ENCODE measurements around the gene USP34. TPM values are rescaled to one million over a fixed set of nuclear protein-coding genes. Genes with fewer than 3 reads are reported as not detected.
"Not testable (repeated sequence)": the region's sequence is repeated elsewhere in the genome, so short reads cannot be mapped to it uniquely, and the experiment has no call there.

USP34 gene
- 33.1 and 46.9 TPM in 2 replicates for total RNA-seq (2014; rRNA removed; shearing (Covaris generic))

DNA sequence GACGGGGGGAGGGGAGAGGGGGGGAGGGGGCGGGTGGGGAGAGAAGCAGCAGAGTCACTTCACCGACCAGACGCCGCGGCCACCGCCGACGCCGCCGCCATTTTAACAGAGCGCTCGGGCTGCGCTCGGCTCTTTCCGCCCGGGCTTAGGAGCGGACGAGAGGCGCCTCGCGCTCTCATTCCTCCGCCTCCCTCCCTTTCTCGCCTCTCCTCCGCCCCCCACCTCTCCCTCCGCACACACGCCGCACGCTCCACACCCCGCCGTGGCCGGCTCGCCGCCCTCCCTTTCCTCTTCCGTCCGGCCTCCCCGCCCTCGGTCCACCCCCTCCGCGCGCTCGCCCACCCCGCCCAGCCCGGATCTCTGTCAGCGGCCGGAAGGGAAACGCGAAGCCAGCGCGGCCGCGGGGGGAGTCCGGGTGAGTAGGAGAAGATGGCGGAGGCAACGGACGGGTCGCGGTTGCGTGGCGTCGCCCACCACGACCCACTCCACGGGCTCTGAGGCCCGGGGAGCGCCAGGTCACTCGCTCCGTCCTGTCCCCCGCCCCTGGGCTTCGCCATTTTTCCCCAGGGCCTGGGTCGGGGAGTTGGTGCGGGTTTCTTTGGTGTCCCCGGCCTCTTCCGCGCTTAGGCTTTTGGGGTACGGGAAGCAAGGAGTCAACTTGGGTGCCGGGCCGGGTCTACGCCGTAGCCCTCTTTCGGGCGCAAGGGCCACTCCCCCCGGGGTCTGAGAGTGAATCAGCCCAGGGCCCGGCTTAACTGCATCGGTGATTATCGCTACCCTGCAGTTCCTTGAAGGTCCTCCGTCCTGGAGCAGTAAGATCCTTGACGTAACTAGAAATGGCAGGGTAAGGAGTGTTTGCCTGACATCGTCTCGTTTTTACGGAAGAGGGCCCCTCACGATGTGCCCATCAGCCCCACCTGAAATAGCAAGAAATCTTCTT lies at the start of gene USP34:
Gene USP34 (minus strand): TSS at position 123 of the 940 bp plus-strand sequence. CDS start 395 bp downstream, outside the sequence.
- DNase-seq (ENCODE audit: low spot score), result peak; percentile 94

DNA sequence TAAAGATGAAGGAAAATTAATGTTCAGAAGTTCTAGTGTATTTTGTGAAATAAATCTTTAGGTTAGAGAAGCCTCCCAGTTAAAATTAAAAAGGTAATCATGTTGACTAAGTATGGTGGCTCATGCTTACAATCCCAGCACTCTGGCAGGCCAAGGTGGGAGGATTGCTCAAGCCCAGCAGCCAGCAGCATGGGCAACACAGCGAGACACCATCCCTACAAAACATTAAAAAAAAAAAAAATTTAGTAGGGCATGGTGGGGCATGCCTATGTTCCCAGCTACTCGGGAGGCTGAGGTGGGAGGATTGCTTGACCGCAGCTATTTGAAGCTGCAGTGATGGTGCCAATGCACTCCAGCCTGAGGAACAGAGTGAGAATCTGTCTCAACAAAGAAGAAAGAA lies 49.4 kb upstream of the USP34 start:
- no peak for DNase-seq (ENCODE audit: low spot score)

DNA sequence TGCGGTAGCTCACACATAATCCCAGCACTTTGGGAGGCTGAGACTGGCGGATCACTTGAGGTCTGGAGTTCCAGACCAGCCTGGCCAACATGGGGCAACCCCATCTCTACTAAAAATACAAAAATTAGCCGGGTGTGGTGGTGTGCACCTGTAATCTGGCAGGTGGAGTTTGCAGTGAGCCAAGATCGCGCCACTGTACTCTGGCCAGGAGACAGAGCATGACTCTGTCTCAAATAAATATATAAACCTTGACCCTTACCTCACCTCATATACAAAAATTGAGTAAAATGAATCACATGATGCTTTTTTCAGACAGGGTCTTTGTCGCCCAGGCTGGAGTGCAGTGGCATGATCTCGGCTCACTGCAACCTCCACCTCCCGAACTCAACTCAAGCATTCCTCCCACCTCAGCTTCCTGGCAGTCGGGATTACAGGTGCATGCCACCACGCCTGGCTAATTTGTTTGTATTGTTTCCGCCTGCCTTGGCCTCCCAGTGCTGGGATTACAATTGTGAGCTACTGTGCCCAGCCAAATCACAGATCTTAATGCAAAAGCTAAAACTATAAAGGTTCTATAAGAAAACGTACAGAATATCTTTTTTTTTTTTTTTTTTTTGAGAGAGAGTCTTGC lies 42.0 kb upstream of the USP34 start:
- no peak for DNase-seq (ENCODE audit: low spot score)

- DNase-seq (ENCODE audit: low spot score), result no peak
Observed at GRCh38 chr2:61510674-61511671, 40.1 kb upstream of the USP34 start.

- no peak for DNase-seq (ENCODE audit: low spot score)
Observed at GRCh38 chr2:61504949-61505348, 34.1 kb upstream of the USP34 start.

DNA sequence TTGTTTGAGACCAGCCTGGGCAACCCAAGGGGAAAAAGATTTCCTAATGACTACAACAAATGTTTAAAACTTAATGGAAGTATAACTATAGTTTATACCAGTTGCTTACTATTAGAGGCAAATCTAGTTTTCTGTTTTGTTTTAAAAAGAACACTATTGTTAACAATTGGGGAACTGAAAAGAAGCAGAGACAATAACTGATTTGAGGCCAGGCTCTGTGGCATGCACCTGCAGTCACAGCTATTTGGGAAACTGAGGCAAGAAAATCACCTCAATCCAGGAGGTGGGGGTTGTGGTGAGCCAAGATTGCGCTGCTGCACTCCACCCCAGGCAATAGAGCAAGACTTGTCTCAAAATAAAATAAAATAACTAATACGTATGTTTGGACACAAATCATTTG lies 28.2 kb upstream of the USP34 start:
- no peak for DNase-seq (ENCODE audit: low spot score)

DNA sequence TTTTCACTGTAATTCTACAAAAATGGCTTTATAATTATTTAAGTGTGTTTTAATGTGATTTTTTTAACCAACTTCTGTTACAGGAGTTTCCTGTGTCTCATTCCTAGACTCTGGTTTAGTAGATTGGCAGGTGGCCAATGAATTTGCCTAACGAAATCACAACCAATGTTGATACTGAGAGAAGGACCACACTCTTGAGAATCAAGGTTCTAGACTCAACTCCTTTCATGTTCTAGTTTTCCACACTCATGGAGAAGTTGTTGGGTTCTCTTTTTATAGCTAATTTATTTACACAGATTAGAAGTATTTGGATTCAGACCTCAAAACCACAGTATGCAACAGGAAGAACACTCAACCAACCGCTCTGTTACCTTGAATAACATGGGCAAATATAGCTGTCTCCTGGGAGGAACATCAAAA lies 22.6 kb upstream of the USP34 start:
- DNase-seq (ENCODE audit: low spot score), result no peak

- no peak for DNase-seq (ENCODE audit: low spot score)
Observed at GRCh38 chr2:61492476-61492875, 21.6 kb upstream of the USP34 start.

DNA sequence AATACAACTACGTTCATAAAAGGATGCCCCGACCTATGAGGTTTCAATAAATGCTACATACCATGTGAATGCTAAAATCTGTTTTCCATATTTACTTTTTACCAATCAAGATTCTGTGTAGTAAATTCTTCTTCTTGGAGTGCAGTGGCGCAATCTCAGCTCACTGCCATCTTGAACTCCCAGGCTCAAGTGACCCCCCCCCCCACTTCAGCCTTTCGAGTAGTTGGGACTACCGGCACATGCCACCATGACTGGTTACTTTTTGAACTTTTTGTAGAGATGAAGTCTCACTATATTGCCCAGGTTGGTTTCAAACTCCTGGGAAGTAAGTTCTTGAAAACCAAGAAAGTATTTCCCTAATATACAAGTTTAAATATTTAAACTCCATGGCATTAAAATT lies 14.4 kb upstream of the USP34 start:
- no peak for DNase-seq (ENCODE audit: low spot score)

DNA sequence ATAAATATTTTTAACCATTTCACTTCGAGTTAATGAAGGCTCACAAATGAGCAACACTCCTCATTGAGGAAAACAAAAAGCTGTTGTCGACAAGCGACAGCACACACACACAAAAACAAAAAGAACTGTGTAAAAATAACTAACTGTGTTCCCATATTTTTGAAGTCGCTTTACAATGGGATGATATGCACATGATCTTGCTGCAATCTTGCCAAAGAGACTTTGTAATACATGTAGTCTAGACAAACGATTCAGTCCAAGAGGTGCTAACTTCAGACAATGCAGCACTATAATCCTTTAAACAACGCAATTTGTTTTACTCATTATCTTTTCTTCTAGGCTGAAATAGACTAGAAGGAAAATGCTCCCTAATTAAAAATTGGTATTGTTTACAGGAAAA lies 7.2 kb upstream of the USP34 start:
- no peak for DNase-seq (ENCODE audit: low spot score)

DNA sequence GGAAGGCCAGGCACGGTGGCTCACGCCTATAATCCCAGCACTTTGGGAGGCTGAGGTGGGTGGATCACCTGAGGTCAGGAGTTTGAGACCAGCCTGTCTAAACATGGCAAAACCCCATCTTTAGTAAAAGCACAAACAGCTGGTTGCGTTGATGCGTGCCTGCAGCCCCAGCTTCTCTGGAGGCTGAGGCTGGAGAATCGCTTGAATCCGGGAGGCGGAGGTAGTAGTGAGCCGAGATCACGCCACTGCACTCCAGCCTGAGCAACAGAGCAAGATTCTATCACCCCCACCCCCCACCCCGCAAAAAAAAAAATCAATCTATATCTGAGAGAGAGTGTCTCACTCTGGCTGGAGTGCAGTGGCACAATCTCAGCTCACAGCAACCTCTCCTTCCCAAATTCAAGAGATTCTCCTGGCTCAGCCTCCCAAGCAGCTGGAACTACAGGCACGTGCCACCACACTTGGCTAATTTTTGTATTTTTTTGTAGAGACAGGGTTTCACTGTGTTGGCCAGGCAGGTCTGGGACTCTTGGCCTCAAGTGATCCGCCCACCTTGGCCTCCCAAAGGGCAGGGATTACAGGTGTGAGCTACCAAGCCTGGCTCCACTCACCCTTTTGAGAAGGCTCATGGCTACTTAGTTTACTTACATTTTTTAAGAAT lies 6.2 kb upstream of the USP34 start:
- not testable (repeated sequence) for DNase-seq (ENCODE audit: low spot score)

- DNase-seq (ENCODE audit: low spot score), result peak; percentile 19
Observed at GRCh38 chr2:61471905-61472805, 1.3 kb upstream of the USP34 start.

DNA sequence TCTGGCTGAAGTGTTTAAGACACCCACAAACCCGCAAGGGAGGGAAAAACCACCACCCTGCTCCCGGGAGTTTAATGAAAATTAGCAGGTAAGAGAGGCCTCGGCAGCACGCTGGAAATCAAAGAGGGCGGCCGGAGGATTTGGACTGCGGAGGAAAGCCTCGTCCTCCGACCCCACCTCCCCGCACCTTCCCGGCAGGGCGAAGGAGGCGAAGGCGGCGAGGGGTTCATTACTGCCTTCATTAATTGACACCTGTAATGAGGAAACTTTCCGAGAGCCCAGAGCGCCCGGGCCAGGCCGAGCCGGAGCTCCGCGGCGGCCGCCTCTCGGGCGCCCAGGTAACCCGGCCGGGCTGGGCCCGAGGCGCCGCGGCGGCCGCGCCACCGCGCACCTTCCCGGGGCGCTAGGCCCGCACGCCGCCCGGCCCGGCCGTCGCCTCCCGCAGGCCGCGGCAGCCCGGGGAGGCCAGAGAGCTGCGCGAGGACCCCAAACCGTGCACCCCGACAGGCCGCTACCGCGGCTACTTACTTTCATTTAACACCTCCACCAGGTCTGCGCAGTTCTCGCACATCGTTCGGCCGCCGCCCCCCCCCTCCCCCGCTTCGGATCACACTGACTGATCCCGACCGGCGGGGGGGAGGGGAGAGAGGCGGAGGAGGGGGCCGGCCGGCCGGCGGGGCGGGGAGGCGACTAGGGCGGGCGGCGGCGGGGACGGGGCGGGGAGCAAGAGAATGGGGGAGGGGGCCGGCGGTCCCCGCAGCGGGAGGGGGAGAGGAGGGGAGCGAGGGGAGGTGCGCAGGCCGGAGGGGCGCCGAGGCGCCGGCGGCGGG lies 550 bp downstream of the USP34 start:
- DNase-seq (ENCODE audit: low spot score), result peak; percentile 43

DNA sequence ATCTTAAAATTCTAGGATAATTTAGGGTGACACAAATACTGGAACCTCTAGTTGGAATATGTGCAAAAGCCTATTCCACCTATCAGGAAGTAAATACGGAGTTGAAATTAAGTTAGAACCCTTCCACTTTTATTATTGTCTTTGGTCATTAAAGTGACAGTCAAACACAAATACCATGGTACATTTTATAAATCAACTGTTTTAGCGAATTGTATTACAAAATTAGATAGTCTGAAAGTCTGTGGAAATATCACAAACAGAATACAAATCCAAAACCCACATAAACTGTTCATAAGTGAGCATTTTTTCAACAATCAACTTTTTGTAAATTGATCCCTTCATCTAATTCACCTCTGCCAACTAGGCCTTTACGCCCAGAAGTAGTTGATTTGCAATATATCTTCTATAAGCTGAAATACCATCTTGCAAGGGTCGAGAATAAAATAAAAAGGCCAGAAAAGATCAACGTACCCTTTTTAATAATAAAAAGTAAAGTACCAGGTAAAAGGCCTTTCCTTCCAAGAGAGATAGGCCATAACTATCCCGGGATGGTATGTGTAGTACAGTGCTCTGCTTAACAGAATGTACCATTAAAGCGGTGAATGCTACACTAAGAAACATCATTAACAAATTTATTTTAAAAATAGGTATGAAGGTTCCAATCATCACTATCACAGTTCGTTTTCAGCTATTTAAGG lies 1.3 kb downstream of the USP34 start:
- no peak for DNase-seq (ENCODE audit: low spot score)

DNA sequence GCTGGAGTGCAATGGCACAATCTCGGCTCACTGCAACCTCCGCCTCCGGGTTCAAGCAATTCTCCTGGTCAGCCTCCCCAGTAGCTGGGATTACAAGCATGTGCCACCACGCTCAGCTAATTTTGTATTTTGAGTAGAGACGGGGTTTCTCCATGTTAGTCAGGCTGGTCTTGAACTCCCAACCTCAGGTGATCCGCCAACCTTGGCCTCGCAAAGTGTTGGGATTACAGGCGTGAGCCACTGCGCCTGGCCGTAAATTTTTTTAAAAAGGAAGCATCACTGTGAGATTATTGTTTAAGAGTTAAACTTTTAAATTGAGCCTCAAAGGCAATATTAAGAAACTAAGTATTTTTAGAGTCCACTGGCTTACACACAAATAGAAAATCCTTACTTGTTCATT lies 2.7 kb downstream of the USP34 start:
- not testable (repeated sequence) for DNase-seq (ENCODE audit: low spot score)

DNA sequence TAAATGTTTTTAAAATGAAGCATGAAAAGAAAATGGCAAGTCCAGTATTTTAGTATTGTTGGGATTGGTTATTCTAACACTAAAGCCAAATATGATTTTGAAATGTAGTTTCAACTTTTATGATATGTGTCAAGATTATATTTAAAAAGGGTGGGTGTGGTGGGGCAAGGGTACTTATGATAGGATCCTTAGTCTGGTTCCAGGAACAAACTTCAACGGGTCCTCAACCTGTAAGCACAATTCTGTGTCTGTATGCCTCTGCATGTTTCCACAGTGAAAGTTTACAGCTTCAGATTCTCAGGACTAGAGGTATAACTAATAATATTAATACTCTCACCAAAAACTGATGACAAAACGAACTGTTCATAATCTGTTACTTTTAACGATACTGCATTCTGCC lies 5.8 kb downstream of the USP34 start:
- DNase-seq (ENCODE audit: low spot score), result no peak

DNA sequence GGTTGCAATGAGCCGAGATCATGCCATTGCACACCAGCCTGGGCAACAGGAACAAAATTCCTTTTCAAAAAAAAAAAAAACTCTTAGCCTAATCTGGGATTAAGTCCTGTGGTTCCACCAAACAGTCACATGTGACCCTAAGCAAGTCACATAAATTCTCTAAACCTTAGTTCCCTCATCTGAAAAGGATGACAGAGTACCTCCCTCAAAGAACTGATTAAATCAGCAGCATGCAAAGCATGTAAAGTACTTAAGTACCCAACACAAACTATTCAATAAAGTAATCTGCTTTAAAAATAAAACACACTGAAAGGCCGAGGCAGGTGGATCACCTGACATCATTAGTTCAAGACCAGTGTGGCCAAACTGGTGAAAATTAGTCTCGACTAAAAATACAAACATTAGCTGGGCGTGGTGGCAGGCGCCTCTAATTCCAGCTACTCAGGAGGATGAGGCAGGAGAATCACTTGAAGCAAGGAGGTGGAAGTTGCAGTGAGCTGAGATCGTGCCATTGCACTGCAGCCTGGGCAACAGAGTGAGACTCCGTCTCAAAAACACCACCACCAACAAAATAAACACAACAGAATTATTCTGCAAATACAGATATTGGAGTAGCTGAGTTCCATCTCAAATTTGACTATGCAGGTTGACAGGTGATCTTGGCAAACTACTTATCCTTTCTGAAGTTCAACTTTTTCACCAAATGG lies 7.0 kb downstream of the USP34 start:
- DNase-seq (ENCODE audit: low spot score), result no peak

- no peak for DNase-seq (ENCODE audit: low spot score)
Observed at GRCh38 chr2:61461404-61461803, 9.5 kb downstream of the USP34 start.

All from H4 (cell line).